GM12878 (cell line): Measurements from ENCODE around the gene CAMLG. TPM values are rescaled to one million over a fixed set of nuclear protein-coding genes. Genes with fewer than 3 reads are reported as not detected.

ENCODE experiments used
- BMI1 ChIP-seq: fragments of 450-650 bp; IDR thresholded peaks from 2 replicates; pipeline ENCODE4 v1.6.1; 2016; ENCODE audit warnings: mild to moderate bottlenecking, moderate library complexity, borderline replicate concordance
- CBX3 ChIP-seq: fragments of 200-600 bp; sonication (generic); IDR thresholded peaks from 2 replicates; pipeline ENCODE4 v1.6.1; 2016; ENCODE audit warnings: low read depth, borderline replicate concordance
- CEBPZ ChIP-seq: fragments of 150-350 bp; IDR thresholded peaks from 2 replicates; pipeline ENCODE4 v1.6.1; 2016; ENCODE audit warnings: low read depth, low read length
- REST ChIP-seq: IDR thresholded peaks from 2 replicates; pipeline ENCODE4 v1.6.1; 2012; ENCODE audit warnings: mild to moderate bottlenecking, low read depth, low read length
- TAF1 ChIP-seq: IDR thresholded peaks from 2 replicates; pipeline ENCODE4 v1.6.1; 2011; ENCODE audit warnings: mild to moderate bottlenecking, low read depth, low read length, borderline replicate concordance
- polyA plus RNA-seq, 11 experiments: library from polyadenylated mRNA; depleted of rRNA in 4 of 11; unstranded in 6 of 11; stranded (reverse) in 5 of 11; fragments of >200 nt; fragmentation: Nextera tagmentation in 4 of 11; fragmentation: Illumina TruSeq in 1 of 11; extraction: Ambion mirVana in 4 of 11; extraction: Trizol in 1 of 11; gene quantifications; 1 replicate in 1 of 11; 2 replicates in 10 of 11; pipeline versions ENCODE4 v1.2.1 to v1.2.3, GENCODE V29; 2011 to 2016; ENCODE audit warnings: inconsistent platforms in 2 of 11, missing spikeins in 2 of 11, low read depth in 1 of 11
- total RNA-seq, 4 experiments: library from RNA; depleted of rRNA in 3 of 4; stranded (reverse); fragments of >200 nt in 3 of 4; fragmentation: Illumina TruSeq in 1 of 4; extraction: Trizol in 1 of 4; gene quantifications; 2 replicates each; pipeline versions ENCODE4 v1.2.1 to v1.2.3, GENCODE V29; 2013 to 2021

CAMLG gene
- total and polyA plus RNA-seq, 10 of the 15 experiments (the other 5 are each of a cell fraction or from before 2014, with no cell fraction given): 18.5 to 51.7 (median 25.5) TPM

- no peak for TF ChIP-seq REST
- TF ChIP-seq TAF1: no peak
- no peak for TF ChIP-seq BMI1
- no peak for TF ChIP-seq CEBPZ
- TF ChIP-seq CBX3: no peak
These were observed 5.5 kb upstream of the CAMLG start (continued) for GRCh38 chr5:134732819-134733218.
